Hematopoietic multipotent progenitor cell (in vitro differentiated cells): ENCODE results near the gene C8G. TPM values are rescaled to one million over a fixed set of nuclear protein-coding genes. Genes with fewer than 3 reads are reported as not detected.

Source experiments
- DNase-seq, 3 donors: peaks; one replicate each; pipeline ENCODE4 v3.0.0-alpha.2; 2011 to 2015; ENCODE audit warnings: low read depth in 2 of 3, low spot score in 2 of 3
- total RNA-seq: library from RNA; depleted of rRNA; stranded (reverse); fragments of >200 nt; gene quantifications from one replicate; pipeline ENCODE4 v1.2.3, GENCODE V29; 2012

The C8G gene
- total RNA-seq, 1 donor, result 0.81 TPM

DNA sequence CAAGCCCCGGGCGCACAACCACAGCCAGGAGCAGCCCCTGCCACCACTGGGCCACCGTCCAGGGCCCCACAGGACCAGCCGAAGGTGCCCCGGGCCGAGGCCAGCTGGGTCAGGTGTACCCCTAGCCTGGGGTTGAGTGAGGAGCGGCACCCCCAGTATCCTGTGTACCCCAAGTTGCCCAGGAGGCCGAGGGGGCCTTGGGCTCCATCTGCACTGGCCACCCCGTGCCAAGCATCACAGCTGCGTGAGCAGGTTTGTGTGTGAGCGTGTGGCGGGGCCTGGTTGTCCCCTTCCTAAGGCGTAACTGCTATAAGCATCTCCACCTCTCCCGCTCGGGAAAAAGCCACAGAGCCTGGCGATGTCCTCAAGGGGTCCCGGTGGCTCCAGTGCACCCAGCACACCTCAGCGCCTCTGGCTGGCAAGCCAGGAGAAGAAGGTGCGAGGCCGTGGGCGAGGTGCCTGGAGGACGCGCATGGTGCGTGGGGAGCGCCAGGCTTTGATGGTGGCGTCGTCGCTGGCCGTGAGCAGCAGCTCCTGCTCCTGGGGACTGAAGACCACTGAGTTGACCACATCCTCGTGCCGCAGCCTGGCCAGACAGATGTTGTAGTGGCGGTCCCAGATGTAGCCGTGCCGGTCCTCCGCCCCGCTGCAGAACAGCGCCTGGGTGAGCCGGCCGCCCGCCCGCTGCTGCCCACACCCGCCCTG is 4.4 kb upstream of the C8G start:
- DNase-seq, result no peak

DNA sequence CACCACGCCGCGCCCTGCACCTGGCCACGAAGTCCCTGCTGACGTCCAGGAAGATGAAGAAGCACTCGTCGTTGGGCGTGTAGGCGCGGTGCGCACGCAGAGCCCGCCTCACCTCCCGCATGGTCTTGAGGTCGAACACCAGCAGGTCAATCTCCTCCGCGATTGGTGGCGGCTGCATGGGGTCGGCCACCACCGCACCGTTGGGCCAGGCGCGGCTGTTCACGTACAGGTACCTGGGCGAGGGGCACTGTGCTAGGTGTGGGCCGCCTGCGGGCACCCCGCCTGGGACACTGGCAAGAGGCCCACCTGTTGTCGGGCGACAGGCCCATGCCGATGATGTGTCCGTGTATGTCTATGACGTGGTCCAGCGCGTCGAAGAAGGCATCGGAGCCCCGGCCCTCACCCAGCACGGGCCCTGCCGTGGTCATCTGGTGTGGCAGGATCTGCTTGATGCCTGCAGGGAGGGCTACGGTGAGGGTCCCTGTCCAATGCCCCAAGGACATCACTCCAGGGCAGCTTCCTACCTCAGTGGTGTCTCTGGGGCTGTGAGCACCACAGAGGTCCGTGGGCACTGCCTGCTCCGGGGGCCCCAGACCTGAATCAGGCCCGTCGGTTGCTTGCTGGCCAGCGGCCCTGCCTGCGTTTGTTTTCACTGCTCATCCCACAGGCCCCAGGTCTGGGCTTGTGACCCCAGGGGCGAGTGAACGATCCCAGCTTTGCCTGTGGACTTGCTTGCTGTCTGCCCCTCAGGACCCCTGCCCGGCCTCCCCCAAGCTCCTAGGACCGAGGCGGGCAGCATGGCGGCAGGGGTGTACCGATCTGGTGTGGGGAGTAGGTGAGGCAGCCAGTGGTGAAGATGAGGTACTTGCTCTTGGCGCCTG is 3.6 kb upstream of the C8G start:
- no peak for DNase-seq

DNA sequence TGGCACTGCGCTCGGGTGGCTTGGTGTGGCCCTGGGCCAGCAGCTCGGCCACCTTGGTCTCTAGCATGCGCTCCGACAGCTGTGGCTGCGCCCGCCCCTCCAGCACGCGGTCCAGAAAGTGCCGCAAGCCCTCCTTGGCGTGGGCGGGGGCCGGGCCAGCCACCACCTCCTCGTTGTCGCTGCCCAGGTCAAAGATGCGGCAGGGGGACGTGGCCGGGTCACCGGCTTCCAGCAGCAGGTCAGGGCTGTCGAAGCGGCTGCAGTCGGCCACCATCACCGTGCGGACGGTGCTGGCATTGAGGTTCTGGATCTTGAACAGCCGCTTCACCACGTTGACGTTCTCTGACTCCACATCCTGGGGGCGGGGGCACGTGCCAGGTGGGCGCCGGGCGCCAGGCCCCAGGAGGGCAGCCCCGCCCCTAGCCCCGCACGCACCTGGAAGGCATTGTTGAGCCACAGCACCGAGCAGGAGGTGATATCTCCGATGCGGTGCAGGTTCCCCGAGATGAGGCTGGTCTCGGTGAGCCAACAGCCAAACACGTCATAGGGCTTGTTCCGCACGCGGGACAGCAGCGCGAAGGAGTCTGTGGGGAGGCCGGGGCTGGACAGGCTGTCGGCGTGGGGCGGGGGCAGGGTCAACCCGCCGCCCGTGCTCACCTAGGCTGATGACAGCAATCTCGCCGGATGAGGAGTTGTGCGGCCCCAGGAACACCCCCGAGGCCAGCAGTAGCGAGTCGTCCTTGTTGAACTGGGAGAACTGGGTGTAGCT is 2.7 kb upstream of the C8G start:
- no peak for DNase-seq

DNA sequence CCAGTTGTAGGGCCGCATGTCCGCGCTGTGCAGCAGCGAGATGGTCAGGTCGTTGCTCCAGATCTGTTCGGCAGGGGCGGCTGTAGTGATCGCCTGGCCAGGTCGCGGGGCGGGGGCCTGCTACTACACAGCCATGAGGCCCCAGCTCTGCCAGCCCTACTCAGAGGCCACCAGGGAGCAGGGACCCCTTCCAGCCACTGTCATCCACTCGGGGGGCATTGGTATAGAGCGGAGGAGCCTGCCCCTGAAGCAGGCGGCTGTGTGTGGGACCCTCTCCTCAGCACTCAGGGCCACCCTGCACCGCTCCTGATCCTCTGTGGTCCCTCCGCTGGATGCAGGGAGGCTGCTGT is 2.2 kb upstream of the C8G start:
- DNase-seq, result no peak

DNA sequence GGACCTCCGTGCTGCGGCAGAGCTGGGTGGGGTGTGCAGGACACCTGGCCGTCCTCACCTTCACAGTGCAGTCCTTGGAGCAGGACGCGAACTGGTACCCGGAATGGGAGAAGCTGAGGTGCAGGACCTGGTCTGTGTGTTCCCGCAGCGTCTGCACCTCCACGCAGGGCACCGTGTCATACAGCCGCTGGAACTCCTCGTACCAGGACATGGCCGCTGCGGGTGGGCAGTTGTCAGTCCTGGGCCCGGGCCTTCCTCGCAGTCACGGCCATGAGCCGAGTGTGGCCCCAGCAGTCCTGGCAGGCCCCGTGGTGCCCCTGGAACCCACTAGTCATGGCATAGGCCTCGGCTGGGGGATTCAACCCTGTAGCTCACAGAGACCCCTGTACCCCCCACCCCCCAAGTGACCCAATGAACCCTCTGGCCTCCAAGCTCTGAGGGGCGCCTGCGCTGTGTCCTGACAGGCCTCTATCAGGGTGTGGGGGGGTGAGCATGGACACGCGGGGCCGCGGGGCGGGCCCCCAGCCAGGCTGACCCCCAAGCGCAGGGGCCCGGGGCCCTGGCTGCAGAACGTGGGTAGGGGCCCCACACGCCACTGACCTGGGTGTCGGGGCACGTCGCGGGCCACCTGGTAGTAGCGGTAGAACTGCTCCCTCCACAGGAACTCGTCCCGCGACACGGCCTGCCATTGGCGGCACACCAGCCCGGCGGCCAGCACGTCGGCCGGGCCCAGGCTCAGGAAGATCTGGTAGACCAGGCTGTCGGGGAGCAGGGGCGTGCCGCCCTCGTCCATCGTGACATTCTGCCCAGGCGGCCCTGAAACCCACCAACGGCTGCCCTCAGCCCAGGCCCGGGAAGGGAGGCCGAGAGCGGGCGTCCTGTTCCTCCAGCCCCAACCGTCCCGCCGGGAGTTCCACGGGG is 1.5 kb upstream of the C8G start:
- DNase-seq, result no peak

DNA sequence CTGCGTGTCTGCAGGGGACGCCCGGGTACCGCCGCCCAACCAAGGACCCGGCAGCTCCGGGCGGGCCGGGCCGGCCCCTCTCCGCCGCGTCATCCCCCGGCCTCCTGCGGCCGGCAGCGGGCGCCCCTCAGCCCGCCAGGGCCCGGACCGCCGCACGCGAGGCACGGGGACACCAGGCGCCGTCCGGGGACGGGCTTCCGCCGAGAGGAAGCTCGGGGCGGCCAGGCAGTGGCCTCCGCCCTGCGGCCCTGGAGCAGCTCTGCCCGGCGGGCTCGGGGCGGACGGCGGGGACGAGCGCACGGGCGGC is 878 bp upstream of the C8G start:
- DNase-seq, result peak; percentile 26 to 75 (median 58)

DNA sequence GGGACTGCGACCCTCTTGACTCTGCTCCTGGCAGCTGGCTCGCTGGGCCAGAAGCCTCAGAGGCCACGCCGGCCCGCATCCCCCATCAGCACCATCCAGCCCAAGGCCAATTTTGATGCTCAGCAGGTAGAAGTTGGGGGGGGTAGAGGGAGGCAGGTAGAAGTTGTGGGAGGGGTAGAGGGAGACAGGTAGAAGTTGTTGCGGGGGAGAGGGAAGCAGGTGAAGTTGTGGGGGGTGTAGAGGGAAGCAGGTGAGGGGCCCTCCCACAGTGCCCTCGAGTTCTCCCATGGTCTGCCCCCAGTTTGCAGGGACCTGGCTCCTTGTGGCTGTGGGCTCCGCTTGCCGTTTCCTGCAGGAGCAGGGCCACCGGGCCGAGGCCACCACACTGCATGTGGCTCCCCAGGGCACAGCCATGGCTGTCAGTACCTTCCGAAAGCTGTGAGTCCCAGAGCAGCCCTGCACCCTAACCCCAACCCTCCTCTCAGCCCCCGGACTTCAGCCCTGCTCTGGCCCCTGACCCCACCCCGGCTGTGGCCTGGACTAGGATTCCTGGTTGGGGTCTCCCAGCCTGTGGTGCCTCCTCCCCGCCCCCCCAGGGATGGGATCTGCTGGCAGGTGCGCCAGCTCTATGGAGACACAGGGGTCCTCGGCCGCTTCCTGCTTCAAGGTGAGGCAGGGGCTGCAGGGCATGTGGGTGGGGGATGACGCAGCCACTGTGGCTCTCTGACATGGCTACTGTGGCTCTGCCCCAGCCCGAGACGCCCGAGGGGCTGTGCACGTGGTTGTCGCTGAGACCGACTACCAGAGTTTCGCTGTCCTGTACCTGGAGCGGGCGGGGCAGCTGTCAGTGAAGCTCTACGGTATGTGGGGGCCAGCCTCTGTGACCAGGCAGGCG is 537 bp downstream of the C8G start:
- no peak for DNase-seq

DNA sequence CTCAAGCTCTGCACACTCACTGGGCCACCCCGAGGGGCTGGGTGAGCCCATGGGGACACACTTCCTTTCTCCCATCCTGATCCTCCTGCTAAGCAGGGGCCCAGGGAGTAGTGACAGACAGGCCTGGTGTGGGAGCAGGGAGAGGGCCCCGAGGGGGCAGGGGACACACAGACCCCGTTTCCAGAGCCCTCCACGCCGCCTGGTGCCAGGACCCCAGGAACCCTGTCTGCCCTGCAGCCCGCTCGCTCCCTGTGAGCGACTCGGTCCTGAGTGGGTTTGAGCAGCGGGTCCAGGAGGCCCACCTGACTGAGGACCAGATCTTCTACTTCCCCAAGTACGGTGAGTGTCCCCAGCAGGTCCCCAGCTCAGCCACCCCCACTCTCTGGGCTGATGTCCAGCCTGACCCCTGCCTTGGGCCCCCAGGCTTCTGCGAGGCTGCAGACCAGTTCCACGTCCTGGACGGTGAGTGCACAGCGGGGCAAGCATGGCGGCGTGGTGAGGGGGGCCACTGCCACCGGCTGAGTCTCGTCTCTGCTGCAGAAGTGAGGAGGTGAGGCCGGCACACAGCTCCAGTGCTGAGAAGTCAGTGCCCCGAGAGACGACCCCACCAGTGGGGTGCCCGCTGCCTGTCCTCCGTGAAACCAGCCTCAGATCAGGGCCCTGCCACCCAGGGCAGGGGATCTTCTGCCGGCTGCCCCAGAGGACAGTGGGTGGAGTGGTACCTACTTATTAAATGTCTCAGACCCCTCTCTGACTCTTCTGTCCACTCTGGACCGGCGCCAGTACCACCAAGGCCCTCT is 1.4 kb downstream of the C8G start:
- DNase-seq, result no peak

DNA sequence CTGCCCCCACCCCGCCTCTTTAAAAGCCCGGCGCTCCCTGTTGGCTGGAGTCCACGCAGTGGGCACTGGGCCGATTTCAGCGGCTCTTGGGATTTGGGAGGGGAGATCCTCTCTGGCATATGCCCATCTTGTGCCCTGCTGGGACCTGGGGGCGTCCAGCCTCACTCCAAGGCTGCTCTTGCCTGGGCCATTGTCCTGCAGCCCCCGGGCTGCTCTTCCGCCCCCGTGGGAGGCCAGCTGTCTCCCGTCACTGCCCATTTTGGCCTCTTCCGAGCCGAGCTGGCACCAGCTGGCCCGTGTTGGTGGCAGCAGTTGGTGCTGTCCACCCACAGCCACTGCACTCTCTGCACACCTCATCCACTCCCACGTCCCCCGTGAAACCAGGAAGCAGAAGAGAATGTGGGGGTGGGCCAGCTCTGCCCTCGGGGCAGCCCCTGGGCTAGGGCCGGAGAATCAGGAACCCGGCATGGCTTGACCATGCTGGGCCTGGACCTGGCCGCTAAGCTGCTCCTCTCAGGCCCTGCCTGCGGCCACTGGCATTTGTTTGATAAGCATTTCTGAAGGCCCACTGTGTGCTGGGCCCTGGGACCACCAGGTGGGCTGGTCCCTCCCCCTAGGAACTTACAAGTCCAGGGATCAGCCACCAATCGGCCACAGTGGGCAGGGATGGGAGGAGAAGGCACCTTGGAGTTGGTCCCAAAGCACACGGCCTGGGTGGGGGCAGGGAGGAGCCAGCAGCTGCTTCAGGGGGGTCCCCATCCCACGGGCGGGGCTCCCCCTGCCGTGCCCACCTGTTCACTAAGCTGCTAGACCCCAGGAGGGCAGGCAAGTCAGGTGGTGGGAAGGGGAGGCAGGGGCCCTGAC is 2.2 kb downstream of the C8G start:
- DNase-seq, result no peak

DNA sequence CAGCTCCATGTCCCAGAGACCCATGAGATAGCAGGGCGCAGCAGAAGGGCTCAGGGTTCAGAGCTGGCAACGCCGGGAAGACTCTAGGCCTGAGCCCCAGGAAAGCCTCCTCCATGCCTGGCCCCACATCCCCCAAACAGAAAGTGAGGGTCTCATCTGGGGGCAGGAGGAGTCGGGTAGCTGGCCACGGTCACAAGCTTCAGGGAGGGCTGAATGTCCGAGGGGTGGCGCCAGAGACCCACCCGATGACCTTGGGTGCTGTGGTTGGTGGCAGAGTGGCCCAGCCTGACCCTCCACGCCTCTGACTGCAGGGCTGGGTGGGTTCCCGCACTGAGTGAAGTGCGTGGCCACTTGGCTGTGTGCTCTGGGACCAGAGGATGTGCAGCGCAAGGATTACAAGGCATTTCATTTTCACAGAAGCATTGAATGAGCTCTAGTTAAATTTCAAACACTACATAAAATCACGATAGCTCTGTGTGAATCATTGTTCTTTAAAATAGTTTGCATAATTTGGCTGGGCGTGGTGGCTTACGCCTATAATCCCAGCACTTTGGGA is 3.0 kb downstream of the C8G start:
- DNase-seq, result peak in 2 of 3 donors; percentile 41 to 47

DNA sequence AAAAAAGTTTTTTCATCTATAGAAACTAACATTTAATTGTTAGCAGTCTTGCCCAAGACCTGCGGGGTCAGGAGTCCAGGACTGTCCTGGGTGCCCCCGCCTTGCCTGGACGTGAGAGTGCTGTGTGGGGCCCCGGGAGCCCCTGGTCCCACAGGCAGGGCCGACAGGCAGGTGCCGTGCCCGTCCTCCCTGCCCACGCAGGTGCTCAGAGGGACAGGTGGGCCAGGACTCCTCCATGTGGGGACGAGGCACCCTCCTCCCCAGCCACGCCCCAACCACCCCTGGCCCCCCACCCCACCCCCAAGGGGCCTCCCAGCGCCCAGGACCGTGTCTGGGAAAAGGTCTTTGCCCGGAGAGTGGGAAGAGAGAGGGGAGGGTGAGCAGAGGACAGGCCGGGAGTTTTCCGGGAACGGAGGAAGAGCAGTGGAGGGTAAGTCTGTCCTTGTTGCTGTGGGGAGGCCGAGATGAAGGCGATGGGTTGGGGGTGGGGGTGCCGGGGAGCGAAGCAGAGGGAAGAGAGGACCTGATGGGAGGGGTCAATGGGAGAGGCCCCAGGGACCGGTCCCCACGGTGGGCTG is 4.3 kb downstream of the C8G start:
- no peak for DNase-seq

DNA sequence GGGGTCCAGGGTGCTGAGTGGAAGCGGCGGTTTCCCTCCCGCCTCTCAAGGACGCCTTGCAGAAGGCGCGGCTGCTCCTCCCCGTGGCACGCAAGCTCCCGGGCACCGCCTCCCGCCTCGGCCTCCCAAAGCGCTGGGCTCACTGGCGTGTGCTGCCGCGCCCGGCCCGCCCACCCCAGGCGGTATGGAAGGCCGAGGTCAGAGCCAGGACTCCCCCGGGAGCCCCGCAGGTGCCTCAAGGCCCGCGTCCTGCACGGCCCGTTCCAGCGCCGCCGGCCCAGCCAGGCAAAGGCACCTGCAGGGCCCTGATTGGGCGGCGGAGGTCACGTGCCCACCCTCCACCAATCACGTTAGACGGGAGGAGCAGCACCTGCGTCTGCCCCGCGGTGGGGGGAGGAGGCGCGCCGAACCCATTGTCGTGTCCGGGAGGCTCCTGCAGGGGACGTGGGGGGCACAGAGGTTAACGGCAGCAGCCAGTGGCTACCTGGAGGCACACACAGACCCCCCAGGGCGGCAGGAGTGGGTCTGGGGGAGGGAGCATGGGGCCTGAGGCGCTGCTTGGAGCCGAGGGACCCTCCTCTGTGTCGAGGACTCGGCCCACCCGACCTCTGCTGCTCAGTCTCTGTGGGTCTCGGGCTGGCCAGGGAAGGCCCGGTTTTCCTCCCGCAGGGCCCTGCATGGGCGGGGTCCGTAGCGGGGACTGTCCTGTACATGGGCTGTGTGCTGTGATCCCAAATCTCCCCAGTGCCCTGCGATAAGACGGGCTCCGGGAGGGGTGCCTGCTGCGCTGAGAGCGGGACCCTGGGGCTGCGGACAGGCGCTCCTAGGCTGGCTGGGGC is 5.0 kb downstream of the C8G start:
- DNase-seq, result peak; percentile 92 to 96 (median 95)

DNA sequence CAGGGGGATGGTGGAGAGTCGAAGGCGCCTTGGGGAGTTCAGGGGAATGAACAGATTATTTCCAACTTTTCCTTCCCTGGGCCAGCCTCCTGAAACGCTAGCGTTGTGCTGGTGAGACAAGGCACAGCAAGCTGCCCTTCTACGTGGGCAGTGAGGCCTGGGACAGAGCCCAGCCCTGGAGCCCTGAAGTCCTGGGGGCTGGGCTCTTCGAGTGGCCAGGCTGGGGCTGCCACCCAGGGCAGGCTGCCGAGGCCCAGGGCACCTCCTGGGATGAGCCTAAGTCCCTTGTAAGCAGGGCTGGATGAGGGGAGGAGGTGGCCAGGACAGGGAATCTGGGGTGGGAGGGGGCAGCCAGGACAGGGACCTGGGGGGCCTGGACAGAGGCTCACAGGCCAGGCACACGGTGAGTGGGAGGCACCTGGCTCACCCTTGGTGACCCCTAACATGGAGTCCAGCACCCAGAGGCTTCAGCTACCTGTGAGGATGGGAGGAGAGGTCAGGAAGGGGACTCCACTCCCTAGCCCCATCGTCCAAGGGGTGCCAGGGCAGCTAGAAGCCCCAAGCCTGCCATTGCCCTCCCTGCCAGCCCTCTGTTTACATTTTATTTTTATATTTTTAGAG is 5.7 kb downstream of the C8G start:
- no peak for DNase-seq

DNA sequence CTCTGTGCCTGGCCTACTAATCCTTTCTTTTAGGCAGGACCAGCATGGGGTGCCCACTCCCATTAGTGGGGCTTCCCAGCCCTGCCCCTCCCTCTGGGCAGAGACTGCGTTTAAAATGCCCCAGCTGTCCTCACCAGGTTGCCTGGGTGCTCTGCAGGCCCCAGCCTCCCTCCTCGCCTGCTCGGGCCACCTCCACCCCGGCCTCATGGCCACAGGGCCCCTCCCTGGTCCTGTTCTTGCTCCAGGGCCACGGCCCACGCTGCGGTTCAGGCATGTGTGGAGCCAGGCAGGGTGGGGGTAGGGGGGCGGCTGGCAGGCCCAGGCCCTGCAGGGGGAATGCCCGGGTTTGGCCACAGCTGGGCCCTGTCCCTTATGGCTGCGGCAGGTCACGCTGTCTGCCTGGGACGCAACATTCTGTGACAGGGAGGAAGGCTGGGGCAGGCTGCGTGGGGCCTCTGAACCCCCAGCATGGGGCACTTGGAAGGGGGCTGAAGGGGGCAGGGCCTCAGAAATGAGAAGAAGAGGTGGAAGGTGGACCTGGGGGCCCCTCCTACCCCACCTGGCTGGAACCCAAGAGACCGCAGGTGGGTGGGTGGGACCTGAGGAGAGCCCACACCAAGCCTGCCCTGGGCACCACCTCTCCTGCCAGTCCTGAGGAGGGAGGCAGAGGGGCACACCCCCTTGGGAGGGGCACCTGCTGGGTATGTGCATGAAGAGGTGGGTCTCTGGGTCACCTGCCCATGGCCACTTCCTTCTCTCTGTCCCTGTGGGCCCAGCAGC is 6.7 kb downstream of the C8G start, which contains the start of gene LCN12:
Gene LCN12, plus strand, starts transcription at position 733 of the 780 bp plus-strand sequence. CDS start 55 bp downstream, outside the sequence.
- DNase-seq, result no peak

DNA sequence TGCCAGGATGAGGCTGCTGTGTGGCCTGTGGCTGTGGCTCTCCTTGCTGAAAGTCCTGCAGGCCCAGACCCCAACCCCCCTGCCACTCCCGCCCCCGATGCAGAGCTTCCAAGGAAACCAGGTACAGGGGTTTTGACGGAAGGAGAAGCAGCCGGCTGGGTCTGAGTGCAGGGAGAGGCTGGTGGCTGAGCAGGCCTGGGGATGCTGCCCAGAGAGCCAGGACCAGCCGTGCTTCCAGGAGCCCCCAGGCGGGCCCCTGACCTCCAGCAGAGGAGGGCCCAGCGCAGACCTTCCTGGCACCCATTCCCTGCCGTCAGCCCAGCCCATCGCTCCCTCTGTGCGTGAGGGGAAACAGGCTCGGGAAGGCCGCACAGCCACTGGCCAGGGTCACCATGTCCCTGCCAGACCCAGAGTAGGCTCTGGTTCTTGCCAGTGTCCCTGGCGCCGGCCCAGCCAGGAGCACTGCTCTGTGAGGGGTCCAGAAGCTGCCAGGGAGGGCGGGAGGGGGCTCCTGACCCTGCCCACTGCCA is 7.3 kb downstream of the C8G start:
- DNase-seq, result no peak
